ENCODE results near the gene PMM1.

Gene PMM1

GRCh38 chr22:41538583-41538982 is 51.1 kb downstream of the PMM1 start:
- DNase-seq (ENCODE audit: low read depth) = no peak

GRCh38 chr22:41537203-41537602 is 52.4 kb downstream of the PMM1 start:
- DNase-seq (ENCODE audit: low read depth) = no peak

- DNase-seq (ENCODE audit: low read depth) = no peak
These were observed 54.4 kb downstream of the PMM1 start for GRCh38 chr22:41535244-41535643.

GRCh38 chr22:41534219-41534618 is 55.4 kb downstream of the PMM1 start:
- DNase-seq (ENCODE audit: low read depth) = no peak

- DNase-seq (ENCODE audit: low read depth) = no peak
These were observed 56.5 kb downstream of the PMM1 start for GRCh38 chr22:41532908-41533825.

- DNase-seq (ENCODE audit: low read depth) = no peak
These were observed 57.7 kb downstream of the PMM1 start for GRCh38 chr22:41531715-41532477.

- DNase-seq (ENCODE audit: low read depth) = no peak
These were observed 58.5 kb downstream of the PMM1 start for GRCh38 chr22:41530890-41531714.

GRCh38 chr22:41528938-41529561 is 60.6 kb downstream of the PMM1 start:
- no peak for DNase-seq (ENCODE audit: low read depth)

GRCh38 chr22:41528132-41528766 is 61.4 kb downstream of the PMM1 start:
- no peak for DNase-seq (ENCODE audit: low read depth)

Measured in non-pigmented ciliary epithelial cell (primary cell).